Keratinocyte (primary cell): ENCODE data around the gene KAT2B. TPM values are rescaled to one million over a fixed set of nuclear protein-coding genes. Genes with fewer than 3 reads are reported as not detected.

Experiments
- DNase-seq: peaks from one replicate; pipeline ENCODE4 v3.0.0-alpha.2; 2011; ENCODE audit warnings: low read depth, missing footprints, low spot score
- FAIRE-seq: peaks from 2 replicates; lab custom pipeline; 2011; peaks lifted over from hg19 to GRCh38; lab: Jason Lieb, UNC
- H2AFZ ChIP-seq: 2 replicates; pipeline ENCODE4 v1.6.0; 2012; ENCODE audit warnings: low read length, control low read depth, inconsistent platforms; ENCODE audit not compliant: control insufficient read depth
- H3K27ac ChIP-seq: 2 replicates; pipeline ENCODE4 v1.5.1; 2011; ENCODE audit warnings: low read length; ENCODE audit not compliant: control insufficient read depth, insufficient read depth
- H3K27me3 ChIP-seq: 3 replicates; pipeline ENCODE4 v1.6.0; 2011; ENCODE audit warnings: low read length; ENCODE audit not compliant: control insufficient read depth, insufficient read depth; ENCODE audit errors: extremely low read depth
- H3K36me3 ChIP-seq, 2 experiments: 2 replicates in 1 of 2; 3 replicates in 1 of 2; pipeline ENCODE4 v1.5.1; 2011; ENCODE audit warnings: low read length in 2 of 2, mild to moderate bottlenecking in 1 of 2; ENCODE audit not compliant: control insufficient read depth in 2 of 2, insufficient read depth in 2 of 2; ENCODE audit errors: extremely low read depth in 1 of 2
- H3K4me1 ChIP-seq: 3 replicates; pipeline ENCODE4 v1.5.1; 2011; ENCODE audit warnings: low read length; ENCODE audit not compliant: control insufficient read depth, insufficient read depth; ENCODE audit errors: extremely low read depth
- H3K4me2 ChIP-seq: 3 replicates; pipeline ENCODE4 v1.6.0; 2011; ENCODE audit warnings: low read depth, low read length; ENCODE audit not compliant: control insufficient read depth, insufficient read depth; ENCODE audit errors: extremely low read depth
- H3K4me3 ChIP-seq, 3 experiments: fragments of 200-600 bp in 1 of 3; sonication (generic) in 1 of 3; 2 replicates in 2 of 3; 3 replicates in 1 of 3; pipeline ENCODE4 v1.5.1; 2011 to 2016; ENCODE audit warnings: low read length in 3 of 3, mild to moderate bottlenecking in 3 of 3, control low read depth in 2 of 3, inconsistent platforms in 1 of 3, low read depth in 1 of 3, mixed read lengths in 1 of 3, mixed run types in 1 of 3, moderate library complexity in 1 of 3; ENCODE audit not compliant: control insufficient read depth in 2 of 3, insufficient read depth in 2 of 3; ENCODE audit errors: extremely low read depth in 1 of 3
- H3K79me2 ChIP-seq: 2 replicates; pipeline ENCODE4 v1.6.0; 2012; ENCODE audit warnings: low read length; ENCODE audit not compliant: control insufficient read depth, insufficient read depth
- H3K9ac ChIP-seq: 3 replicates; pipeline ENCODE4 v1.6.0; 2011; ENCODE audit warnings: low read length; ENCODE audit not compliant: control insufficient read depth, insufficient read depth; ENCODE audit errors: extremely low read depth
- H3K9me1 ChIP-seq: 3 replicates; pipeline ENCODE4 v1.6.0; 2011; ENCODE audit warnings: low read length; ENCODE audit not compliant: control insufficient read depth, insufficient read depth; ENCODE audit errors: extremely low read depth
- H3K9me3 ChIP-seq: 2 replicates; pipeline ENCODE4 v1.5.1; 2012; ENCODE audit warnings: low read depth, low read length; ENCODE audit not compliant: control insufficient read depth
- H4K20me1 ChIP-seq: 3 replicates; pipeline ENCODE4 v1.6.0; 2011; ENCODE audit warnings: low read length; ENCODE audit not compliant: control insufficient read depth, insufficient read depth; ENCODE audit errors: extremely low read depth
- EZH2 ChIP-seq: IDR thresholded peaks from one replicate; pipeline ENCODE4 v1.6.1; 2012; ENCODE audit warnings: inconsistent platforms, mild to moderate bottlenecking, low read length, moderate library complexity
- dilution Hi-C: fragments of 300-500 bp; cut with MboI; formaldehyde crosslinking; loops from one replicate; pipeline ENCODE4 v1.7.0; 2020; ENCODE audit warnings: low sequenced_read_pairs; ENCODE audit not compliant: extremely low pct_ligation_motif_present
- polyA plus RNA-seq, 5 experiments: library from polyadenylated mRNA; depleted of rRNA in 3 of 5; stranded (reverse) in 3 of 5; stranded (forward) in 1 of 5; unstranded in 1 of 5; fragments of >200 nt; gene quantifications; 1 replicate in 1 of 5; 2 replicates in 3 of 5; 3 replicates in 1 of 5; pipeline versions ENCODE4 v1.2.1 to v1.2.3, GENCODE V29; 2011 to 2012; ENCODE audit warnings: missing spikeins in 2 of 5, low read depth in 1 of 5, low replicate concordance in 1 of 5
- TF ChIP-seq, protein P1 (sequence below), 3 experiments: IDR thresholded peaks in 1 of 3; conservative IDR thresholded peaks in 1 of 3; optimal IDR thresholded peaks in 1 of 3; 2 replicates in 2 of 3; 3 replicates in 1 of 3; pipeline versions ENCODE3 to v1.5.1; 2011; ENCODE audit warnings: low read length in 3 of 3, mild to moderate bottlenecking in 3 of 3, moderate library complexity in 2 of 3, control low read depth in 1 of 3, inconsistent platforms in 1 of 3; ENCODE audit not compliant: insufficient read depth in 2 of 3; ENCODE audit errors: extremely low read depth in 1 of 3

KAT2B gene
- polyA plus RNA-seq, 1 donor (not counting 4 experiments of a cell fraction or from before 2014, with no cell fraction given): 4.6 TPM

DNA sequence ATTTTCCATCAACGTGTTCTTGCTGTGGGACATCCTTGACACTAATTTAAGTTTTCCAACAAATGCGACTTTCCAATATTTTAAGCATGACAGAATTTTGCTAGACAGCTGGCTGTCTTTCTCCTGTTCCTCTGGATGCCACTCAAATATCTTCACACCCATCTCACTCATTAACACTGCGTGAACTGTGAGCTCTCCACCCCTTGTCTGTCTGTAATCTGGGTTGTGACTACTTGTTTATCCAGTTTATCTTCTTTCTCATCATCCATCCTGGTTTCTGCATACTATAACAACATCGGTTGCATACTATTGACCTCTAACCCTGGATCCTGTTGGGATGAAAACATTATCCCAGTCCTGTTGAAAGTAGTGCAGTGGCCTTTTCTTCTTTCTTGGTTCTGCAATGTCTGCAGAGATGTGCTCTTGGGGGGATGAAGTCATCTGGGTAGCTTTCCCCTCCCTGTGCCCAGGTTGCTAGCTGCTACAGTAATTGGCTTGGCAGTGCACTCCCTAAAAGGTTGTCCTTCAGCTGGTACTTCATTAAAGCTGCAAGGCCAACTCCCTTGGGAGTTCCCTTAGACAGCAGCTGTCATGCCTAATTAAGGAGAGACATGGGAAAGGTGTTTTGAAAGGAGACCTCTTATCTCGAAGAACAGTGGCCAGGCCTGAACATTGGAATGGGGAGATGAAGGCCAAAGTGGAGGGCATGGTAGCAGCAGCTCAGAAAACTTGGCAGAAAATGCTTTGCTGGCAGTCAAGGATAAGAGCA lies 24.7 kb downstream of the KAT2B start:
- peak overlapping the region; percentile 84 for H3K27ac ChIP-seq

DNA sequence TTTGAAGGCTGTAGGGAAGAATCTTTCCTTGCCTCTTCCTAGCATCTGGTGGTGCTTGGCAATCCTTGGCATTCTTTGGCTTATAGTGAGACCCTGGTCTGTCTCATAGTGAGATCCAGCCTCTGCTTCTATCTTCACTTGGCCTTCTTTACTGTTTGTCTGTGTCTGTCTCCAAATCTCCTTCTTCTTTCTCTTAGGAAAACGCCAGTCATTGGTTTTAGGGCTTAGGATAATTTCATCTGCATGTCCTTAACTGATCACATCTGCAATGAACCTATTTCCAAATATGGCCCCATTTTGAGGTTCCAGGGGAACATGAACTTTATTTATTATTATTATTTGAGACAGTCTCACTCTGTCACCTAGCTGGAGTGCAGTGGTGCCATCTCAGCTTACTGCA lies 25.8 kb downstream of the KAT2B start:
- Histone ChIP-seq H4K20me1 (no peaks in the 10 kb centered on the region), H3K9me1 (no peaks in the 10 kb centered on the region), H3K9ac (no peak overlapping the region), H3K36me3 (no peaks in the 10 kb centered on the region), H3K27ac (no peak overlapping the region), H3K4me2 (no peak overlapping the region), H3K4me3 (no peak overlapping the region), H3K27me3 (no peaks in the 10 kb centered on the region), H2AFZ (no peak overlapping the region), H3K9me3 (no peaks in the 10 kb centered on the region), H3K4me1 (peaks cover 34% of the 10 kb centered on the region), H3K79me2 (no peaks in the 10 kb centered on the region)
- FAIRE-seq (no peak), DNase-seq (no peak)
- TF ChIP-seq, protein P1, sequence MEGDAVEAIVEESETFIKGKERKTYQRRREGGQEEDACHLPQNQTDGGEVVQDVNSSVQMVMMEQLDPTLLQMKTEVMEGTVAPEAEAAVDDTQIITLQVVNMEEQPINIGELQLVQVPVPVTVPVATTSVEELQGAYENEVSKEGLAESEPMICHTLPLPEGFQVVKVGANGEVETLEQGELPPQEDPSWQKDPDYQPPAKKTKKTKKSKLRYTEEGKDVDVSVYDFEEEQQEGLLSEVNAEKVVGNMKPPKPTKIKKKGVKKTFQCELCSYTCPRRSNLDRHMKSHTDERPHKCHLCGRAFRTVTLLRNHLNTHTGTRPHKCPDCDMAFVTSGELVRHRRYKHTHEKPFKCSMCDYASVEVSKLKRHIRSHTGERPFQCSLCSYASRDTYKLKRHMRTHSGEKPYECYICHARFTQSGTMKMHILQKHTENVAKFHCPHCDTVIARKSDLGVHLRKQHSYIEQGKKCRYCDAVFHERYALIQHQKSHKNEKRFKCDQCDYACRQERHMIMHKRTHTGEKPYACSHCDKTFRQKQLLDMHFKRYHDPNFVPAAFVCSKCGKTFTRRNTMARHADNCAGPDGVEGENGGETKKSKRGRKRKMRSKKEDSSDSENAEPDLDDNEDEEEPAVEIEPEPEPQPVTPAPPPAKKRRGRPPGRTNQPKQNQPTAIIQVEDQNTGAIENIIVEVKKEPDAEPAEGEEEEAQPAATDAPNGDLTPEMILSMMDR (optimal IDR thresholded peaks at IDR 0.05 in 1 of 3, IDR thresholded peaks at IDR 0.05 in 1 of 3, conservative IDR thresholded peaks at IDR 0.05 in 1 of 3; ENCODE audit: extremely low read depth in 1 of 3, insufficient read depth in 2 of 3, low read length in 3 of 3): no peak
- TF ChIP-seq EZH2: no peak
- dilution Hi-C loops: no loop called here

More for the DNA sequence above, 24.7 kb downstream of the KAT2B start:
- no peaks in the 10 kb centered on the region for H3K79me2 ChIP-seq
- peak overlapping the region; percentile 33 for H3K9ac ChIP-seq
- TF ChIP-seq, protein P1 (optimal IDR thresholded peaks at IDR 0.05 in 1 of 3, IDR thresholded peaks at IDR 0.05 in 1 of 3, conservative IDR thresholded peaks at IDR 0.05 in 1 of 3; ENCODE audit: extremely low read depth in 1 of 3, insufficient read depth in 2 of 3, low read length in 3 of 3): no peak
- no peak for TF ChIP-seq EZH2
- H3K4me2 ChIP-seq: peak overlapping the region; percentile 76
- H3K36me3 ChIP-seq: no peaks in the 10 kb centered on the region
- no peaks in the 10 kb centered on the region for H4K20me1 ChIP-seq
- no peak overlapping the region for H2AFZ ChIP-seq
- FAIRE-seq: peak; percentile 67
- no peaks in the 10 kb centered on the region for H3K9me1 ChIP-seq
- no peaks in the 10 kb centered on the region for H3K27me3 ChIP-seq
- H3K9me3 ChIP-seq: no peaks in the 10 kb centered on the region
- peaks cover 38% of the 10 kb centered on the region for H3K4me1 ChIP-seq
- peak overlapping the region in 2 of 3 experiments; percentile 16 to 47 for H3K4me3 ChIP-seq
- DNase-seq: no peak
- dilution Hi-C loops: no loop called here
